HG02852 (cell line): Measurements from ENCODE around the gene SLC12A7.

ENCODE experiments used
- ATAC-seq: cut with Tn5 transposase; IDR thresholded peaks from one replicate; pipeline ENCODE4 v1.9.1; 2021; ENCODE audit warnings: mild to moderate bottlenecking, moderate library complexity; ENCODE audit not compliant: unreplicated experiment

Gene SLC12A7

GRCh38 chr5:1012313-1012841 is 99.5 kb downstream of the SLC12A7 start:
- no peak for ATAC-seq

DNA sequence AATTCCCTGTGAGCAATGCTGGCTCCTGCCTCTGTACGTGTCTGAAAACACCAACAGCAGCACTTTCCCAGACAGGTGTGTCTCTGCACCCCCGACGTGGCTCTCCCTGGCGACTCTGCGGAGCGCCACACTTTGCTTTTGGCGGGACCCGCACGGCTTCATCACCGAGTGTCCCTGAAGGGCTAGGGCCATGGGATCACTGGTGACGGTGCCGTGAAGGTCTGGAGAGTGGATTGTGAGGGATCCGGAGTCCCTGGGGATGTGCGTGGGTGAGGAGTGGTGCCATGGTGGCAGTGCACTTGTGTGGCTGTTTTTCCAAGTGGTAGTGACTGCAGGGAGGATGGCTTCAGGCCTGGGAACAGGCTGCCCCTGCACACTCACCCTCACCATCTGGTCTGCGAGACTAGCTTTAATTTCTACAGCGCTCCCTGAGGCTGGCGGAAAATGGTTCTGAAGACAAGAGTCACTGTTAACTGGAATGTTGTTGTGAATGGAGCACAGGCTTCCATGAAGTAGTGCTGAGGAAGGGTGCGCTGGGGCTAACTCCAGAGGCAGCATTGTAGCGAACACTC is 100.0 kb downstream of the SLC12A7 start:
- no peak for ATAC-seq

DNA sequence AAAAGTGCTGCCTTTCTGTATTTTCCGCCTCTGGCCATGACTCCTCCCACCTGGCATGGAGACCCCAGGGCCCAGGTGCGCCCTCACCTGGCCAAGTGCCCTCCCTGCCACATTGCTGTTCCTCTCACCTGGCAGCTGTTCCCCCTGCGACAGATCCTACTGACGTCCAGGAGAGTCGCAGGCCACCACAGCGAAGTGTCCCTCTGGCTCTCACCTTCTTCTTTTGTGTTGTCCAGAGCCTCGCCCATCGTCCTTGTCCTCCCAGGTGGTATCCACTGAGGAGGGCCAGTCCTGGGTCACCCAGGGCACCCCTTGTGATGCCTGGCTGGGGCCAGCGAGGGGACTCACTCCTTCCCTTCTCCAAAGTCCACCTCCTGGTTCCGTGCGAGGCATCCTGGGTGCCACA is 100.6 kb downstream of the SLC12A7 start:
- ATAC-seq, result no peak

DNA sequence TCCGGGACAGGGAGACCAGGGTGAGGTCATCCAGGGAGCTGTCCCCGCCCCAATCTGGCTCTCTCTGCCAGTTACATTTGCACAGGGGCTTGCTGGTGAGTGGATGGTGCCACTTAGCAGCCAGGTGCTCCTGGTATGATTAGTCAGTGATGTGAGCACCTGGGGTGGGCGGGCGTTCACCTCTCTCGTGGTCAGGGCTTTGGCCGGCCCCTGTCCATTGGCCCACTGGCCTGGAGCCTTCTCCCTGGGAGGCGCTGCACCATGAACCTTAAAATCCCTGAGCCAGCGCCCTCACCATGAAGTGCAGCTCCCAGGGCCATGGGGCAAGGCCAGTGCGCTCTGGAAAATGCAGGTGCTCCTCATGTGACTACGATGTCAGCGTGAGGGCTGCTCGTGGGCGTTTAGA is 101.2 kb downstream of the SLC12A7 start:
- no peak for ATAC-seq

GRCh38 chr5:1010181-1010510 is 101.7 kb downstream of the SLC12A7 start:
- ATAC-seq, result no peak

DNA sequence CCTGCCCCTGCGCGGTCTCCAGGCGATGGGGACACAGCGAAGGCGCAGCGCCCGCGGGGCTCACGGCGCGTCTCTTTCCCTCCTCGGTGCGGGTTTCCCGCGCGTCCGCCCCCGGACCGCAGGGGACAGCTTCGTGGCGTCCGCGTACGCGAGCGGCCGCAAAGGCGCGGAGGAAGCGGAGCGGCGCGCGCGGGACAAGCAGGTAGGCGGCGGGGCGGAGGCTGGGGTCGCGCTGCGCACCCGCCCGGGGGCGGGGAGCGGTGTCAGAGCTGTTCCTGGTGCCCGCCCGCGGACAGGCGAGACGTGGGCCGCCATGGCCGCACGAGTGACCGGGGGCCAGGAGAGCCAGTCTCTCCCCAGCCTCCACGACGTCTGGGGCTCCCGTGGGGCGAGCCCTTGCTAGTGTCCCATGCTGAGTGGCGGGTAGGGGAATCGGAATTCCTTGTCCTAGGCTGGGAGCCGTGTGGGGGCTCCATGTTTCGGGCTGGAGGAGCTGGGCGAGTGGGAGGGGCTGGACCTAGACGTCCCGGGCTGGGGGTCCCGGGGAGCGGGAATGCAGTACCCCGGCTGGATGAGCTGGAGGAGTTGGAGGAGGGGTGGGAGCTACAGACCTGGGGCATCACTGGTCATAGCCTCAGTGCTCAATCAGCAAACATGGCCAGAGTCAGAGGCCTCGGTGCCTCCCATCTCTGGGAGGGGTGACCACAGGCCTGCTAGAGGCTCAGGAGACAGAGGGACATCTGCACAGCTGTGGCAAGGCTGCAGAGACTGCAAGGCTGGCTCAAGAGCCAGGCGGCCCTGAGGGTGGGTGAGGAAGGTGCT is 102.3 kb downstream of the SLC12A7 start:
- no peak for ATAC-seq

- ATAC-seq, result no peak
Observed at GRCh38 chr5:1008451-1009358, 103.2 kb downstream of the SLC12A7 start, which contains the start of gene NKD2. Gene NKD2, plus strand, starts transcription at chr5:1008802. Its CDS starts 256 bp downstream, at chr5:1009058.

- ATAC-seq, result no peak
Observed at GRCh38 chr5:1007681-1008450, 104.0 kb downstream of the SLC12A7 start.

DNA sequence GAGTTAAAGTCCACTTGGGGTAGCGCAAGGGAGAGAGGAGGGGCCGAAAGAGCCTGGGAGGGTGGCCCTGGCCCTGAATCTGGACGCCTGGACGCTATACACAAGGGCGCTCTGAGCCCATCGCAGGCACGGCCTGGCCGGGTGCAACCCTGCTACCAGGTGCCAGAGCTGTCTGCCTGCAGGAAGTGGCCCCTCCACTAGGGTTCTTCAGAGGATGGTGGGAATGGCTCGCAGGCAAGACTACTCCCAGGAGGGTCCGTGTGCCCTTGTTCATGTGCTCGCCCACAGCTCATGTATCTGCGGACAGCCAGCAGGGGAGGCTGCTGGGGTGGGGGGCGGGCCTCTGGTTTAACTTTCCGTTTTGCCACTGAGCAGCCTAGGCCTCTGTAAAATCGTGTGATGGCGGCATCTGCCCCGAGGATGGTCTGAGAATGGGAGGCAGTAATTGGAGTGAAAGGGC is 104.6 kb downstream of the SLC12A7 start:
- ATAC-seq, result no peak

DNA sequence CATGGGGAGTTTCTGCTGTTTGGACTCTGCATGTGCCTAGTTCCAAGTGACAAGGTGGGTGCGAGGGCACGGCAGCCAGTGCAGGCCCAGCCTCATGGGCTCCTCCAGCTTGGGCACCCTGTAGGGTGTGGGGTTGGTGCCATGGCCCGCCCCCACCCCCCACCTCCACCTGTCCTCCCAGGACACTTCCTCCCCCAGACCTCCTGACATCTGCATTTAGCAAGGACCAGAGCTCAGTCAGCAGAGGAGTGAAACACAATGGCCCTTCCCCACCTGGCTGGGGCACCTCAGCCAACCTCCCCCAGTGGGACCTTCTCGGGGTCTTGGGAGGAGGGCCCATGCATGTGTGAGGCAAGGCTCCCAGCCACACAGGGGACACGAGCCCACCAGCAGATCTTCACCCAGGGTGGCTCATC is 105.2 kb downstream of the SLC12A7 start:
- ATAC-seq, result no peak

DNA sequence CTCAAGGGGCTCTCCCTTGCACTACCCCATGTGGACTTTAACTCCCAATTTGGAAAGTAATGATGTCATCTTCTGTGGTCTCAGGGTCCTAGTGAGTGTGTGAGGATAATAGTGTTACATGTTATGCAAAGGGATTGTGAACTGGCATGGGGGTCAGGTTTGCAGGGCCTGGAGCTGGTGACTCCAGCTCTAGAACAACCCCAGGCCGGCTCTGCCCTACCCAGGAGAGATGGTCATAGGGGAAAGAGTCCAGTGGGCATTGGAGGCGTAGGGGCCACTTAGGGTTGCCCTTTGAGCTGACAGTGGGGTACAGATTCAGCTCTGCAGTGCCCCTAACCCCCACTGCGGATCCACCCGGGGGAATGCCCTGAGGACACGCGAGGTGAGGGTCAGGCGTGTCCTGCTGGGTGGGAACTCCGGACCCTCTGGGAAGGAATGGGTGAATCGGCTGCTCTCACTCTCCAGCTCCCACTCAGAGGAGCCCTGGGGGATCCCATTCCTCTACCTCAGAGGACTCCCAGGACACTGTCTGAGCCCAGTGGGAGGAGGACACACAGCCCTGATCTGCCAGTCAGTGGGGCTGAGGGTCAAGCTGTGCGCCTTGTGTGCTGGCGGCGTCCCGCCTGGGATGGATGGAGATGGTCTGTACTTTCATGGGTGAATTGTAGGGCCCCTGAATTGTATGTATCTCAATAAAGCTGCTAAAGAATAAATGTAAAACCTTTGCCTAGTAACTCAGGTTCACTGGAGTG is 105.8 kb downstream of the SLC12A7 start:
- no peak for ATAC-seq

DNA sequence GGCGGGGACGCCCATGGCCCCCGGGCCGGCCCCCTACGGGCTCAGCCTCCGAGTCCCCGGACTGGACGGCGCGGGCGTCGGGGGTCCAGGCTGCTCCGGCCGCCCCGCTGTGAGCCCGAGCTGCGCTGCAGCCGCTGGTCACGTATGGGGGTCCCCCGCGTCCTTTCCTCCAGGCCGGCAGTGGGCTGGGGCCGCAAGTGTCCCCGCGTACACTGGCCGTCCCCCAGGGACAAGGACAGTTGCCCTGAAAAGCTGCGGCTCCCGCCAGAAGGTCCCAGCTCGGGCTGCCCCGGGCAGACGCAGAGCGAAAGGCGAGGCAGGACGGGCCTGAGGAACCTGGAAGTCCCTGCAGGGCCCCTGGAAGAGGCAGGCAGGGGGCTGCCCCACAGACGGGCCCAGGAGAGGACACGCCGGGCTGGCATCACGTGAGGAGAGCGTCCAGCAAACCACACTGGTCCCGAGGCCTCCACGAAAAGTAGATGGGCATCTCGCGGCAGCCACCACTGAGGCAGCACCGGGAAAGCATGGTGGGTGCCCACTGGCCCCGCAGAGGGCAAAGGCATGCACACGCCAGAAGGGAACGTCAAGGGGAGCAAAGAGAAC is 106.5 kb downstream of the SLC12A7 start:
- ATAC-seq, result no peak

DNA sequence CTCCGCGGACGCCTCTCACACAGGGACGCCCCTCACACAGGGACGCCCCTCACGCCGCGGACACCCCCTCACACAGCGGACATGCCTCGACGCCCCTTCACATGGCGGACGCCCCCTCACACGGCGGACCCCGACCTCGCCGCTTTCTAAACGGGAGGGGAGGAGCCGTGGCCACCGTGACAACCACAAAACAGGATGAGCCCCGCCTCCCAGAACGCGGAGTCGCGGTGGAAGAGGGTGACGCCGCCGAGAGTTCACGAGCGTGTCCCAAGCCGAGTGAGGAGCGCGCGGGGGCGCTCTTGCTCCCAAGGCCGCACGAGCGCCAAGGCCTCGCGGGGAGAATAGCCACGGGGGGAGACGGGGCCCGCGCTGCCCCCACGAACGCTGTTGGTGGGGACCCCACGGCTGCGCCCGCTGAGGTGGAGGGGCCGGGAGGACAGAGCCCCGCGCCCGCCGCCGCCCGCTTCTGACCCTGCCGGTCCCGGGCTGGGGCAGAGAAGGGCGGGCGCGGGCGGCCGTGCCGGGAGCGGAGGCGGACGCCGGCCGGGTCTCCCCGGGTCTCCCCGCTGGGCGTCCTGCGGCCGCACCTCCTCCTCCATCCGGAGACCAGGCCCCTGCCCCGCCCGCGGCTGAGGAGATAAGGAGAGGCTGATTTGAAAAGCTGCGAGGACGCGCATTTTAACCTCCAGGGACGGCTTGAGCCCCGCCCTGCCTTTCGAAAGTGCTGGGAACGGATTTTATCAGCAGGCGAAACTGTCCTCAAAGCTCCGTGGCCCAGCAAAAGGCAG is 107.2 kb downstream of the SLC12A7 start:
- ATAC-seq, result no peak

DNA sequence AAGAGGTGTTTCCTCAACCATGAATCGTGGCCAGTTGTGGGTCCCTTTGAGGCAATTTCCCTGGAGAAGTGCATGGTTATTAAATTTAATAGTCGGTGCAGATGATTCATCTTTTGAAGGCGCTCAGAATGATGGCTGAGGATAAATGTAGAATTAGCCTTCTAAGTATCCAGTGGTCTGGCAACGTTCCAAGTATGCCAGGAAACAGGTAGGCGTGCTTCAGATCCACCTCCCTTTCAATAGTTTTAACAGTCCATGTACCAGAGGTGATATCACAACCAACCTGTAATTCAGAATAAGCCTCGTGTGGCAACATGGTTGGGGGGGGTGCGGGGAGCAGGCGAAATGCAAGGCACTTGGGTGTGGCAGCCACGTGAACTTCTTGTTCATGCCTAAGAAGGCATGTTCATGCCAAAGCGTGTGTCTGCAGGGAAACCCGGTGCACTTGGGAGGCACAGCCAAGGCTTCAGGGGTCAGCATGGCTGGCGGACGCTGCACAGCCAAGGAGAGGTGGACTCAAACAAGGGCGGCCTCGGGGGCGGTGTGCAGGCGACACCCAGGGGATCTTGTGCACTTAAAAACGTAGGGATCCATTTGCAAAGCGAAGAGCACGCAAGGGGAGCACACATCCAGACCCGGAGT is 108.4 kb downstream of the SLC12A7 start:
- no peak for ATAC-seq

- no peak for ATAC-seq
Observed at GRCh38 chr5:1002836-1003235, 109.0 kb downstream of the SLC12A7 start.

DNA sequence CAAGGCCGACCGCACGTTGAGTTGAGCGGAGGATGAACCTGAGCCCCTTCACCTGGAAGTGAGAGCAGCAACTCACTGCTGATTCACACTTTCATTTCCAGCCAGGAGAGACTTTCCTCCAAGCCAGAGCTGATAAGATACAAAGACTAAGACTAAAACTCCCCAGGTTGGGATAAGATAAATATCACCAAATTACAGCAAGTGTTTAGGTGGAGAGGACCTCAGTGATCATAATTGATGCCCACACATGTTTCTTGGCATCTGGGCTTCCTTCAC is 109.7 kb downstream of the SLC12A7 start:
- no peak for ATAC-seq

DNA sequence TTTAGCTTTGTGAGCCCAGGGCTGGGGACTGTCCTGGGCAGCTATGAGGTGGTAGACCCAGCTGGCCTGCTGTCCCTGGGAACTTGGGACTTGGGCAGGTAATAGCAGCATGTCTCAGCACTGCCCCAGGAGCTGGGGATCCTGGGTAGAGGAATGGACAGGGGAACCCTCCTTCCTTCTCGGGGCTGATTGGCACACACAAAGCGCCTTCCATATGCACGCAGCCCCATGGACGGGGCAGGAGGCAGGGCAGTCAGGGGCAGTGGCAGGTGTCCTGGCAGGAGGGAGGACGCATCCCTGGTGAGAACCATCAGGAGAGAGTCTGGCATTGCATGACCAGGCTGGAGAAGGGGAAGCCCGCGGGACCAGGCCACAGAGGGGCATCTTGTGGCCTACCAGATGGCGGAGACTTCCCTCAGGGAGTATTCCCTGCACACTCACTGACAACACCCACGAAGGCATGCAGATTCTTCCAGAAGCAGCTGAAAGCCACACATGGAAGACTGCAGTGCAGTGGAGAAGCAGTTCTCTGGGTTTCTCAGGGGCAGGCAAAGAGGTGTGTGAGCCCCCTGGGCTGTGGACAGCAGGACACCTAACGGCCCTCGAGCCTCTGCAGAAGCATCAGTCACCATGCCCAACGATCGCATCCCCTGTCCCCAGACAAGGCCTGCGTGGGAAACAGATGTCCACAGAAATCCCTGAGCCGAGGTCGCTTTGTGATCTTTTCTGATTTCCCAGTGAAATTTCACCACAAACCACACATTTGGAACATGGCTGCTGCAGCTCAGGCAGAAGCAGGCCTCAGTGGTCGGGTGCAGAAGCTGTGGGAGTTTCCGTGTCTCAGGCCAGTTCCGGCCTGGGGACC is 110.2 kb downstream of the SLC12A7 start:
- no peak for ATAC-seq
